SJSA1 (cell line): Measurements from ENCODE around the gene KCNF1. TPM values are rescaled to one million over a fixed set of nuclear protein-coding genes. Genes with fewer than 3 reads are reported as not detected.
A peak's percentile ranks its signal among the peaks of the same experiment; 100 is the strongest.

Experiments used
- DNase-seq, 2 experiments: peaks; one replicate each; pipeline ENCODE4 v3.0.0-alpha.2; 2015 to 2020; ENCODE audit warnings: low spot score in 2 of 2, low read depth in 1 of 2
- H3K27ac ChIP-seq: fragments of 250-450 bp; sonication (Bioruptor Pico); 2 replicates; pipeline ENCODE4 v1.5.1; 2020; ENCODE audit warnings: mild to moderate bottlenecking, moderate library complexity
- H3K27me3 ChIP-seq: fragments of 250-450 bp; sonication (Bioruptor Pico); replicated peaks from 2 replicates; pipeline ENCODE4 v1.5.1; 2020; ENCODE audit warnings: mild to moderate bottlenecking, moderate library complexity
- H3K36me3 ChIP-seq: fragments of 250-450 bp; sonication (Bioruptor Pico); 2 replicates; pipeline ENCODE4 v1.5.1; 2020; ENCODE audit warnings: mild to moderate bottlenecking
- H3K4me1 ChIP-seq: fragments of 250-450 bp; sonication (Bioruptor Pico); replicated peaks from 2 replicates; pipeline ENCODE4 v1.6.1; 2021; ENCODE audit warnings: mild to moderate bottlenecking
- H3K4me3 ChIP-seq: fragments of 250-450 bp; sonication (Bioruptor Pico); 2 replicates; pipeline ENCODE4 v1.5.1; 2020; ENCODE audit warnings: mild to moderate bottlenecking
- H3K9me3 ChIP-seq: fragments of 250-450 bp; sonication (Bioruptor Pico); replicated peaks from 2 replicates; pipeline ENCODE4 v1.5.1; 2020; ENCODE audit warnings: mild to moderate bottlenecking
- total RNA-seq: library from RNA; depleted of rRNA; stranded (reverse); fragments of >200 nt; shearing (Covaris generic); gene quantifications from 2 replicates; pipeline ENCODE4 v1.2.3, GENCODE V29; 2014; rRNA removed

Gene KCNF1
- 0.24 TPM in 1 of 2 replicates, not detected in the other for total RNA-seq

- H3K27me3 ChIP-seq, result peaks cover 28% of the 10 kb centered on the region
- DNase-seq, result peak; percentile 68 to 74
These were observed at the start of gene KCNF1 for GRCh38 chr2:10911291-10912075. KCNF1 (plus strand) TSS chr2:10911934; CDS start chr2:10912427, 493 bp downstream.

GRCh38 chr2:10862330-10862729 is 49.4 kb upstream of the KCNF1 start:
- Histone ChIP-seq H3K27me3 (peaks cover 37% of the 10 kb centered on the region), H3K4me1 (peaks cover 7% of the 10 kb centered on the region), H3K4me3 (no peak overlapping the region), H3K9me3 (no peaks in the 10 kb centered on the region), H3K36me3 (no peaks in the 10 kb centered on the region), H3K27ac (no peak overlapping the region)
- DNase-seq, result no peak

More at GRCh38 chr2:10911291-10912075, at the start of gene KCNF1:
- Histone ChIP-seq H3K27ac (no peak within 1 kb of the TSS), H3K9me3 (peaks cover 4% of the 10 kb centered on the region; the same call in 1 of the 2 replicates), H3K4me1 (peaks cover 13% of the 10 kb centered on the region), H3K4me3 (peak within 1 kb of the TSS; percentile 38), H3K36me3 (no peaks in the 10 kb centered on the region)

DNA sequence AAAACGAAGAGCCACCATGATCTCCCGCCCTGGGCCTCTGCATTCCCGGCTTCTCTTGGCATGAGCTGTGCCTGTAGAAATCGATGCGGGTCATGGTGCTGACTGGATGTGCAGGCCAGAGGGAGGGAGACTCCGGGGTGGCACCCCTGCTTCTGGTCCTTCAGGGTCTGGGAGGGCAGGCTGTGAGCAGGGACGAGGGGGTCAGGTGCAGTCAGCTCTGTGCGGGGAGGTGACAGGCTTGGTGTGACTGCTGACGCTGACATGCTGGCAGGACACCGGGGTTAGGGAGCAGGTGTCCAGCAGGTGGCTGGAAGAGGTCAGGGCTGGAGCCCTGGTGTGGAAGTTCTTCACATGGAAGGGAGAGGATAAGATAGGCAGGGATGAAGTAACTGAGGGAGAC is 48.7 kb upstream of the KCNF1 start:
- peaks cover 8% of the 10 kb centered on the region for H3K4me1 ChIP-seq
- H3K9me3 ChIP-seq, result no peaks in the 10 kb centered on the region
- no peak overlapping the region for H3K4me3 ChIP-seq
- no peak for DNase-seq
- no peak overlapping the region for H3K27ac ChIP-seq
- peaks cover 33% of the 10 kb centered on the region for H3K27me3 ChIP-seq
- H3K36me3 ChIP-seq, result no peaks in the 10 kb centered on the region

DNA sequence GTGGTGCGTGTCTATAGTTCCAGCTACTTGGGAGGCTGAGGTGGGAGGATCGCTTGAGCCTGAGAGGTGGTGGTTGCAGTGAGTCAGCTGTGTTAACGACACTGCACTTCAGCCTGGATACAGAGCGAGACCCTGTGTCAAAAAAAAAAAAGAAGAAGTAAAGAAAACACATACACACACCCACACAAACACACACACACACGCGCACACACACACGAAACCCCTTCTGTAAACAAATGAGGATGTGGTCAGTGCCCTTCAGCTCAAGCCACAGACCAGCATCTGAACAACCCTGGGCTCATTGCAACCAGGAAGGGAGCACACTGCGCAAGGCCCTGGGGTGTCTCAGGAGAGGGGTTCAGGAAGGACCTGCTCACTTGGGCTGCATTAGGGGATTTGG is 47.9 kb upstream of the KCNF1 start:
- H3K4me3 ChIP-seq, result no peak overlapping the region
- H3K9me3 ChIP-seq, result no peaks in the 10 kb centered on the region
- H3K4me1 ChIP-seq, result peaks cover 16% of the 10 kb centered on the region
- H3K27me3 ChIP-seq, result peaks cover 27% of the 10 kb centered on the region
- no peak overlapping the region for H3K27ac ChIP-seq
- DNase-seq, result peak in 1 of 2 experiments; percentile 24
- H3K36me3 ChIP-seq, result no peaks in the 10 kb centered on the region

GRCh38 chr2:10864251-10864650 is 47.5 kb upstream of the KCNF1 start:
- peaks cover 27% of the 10 kb centered on the region for H3K27me3 ChIP-seq
- H3K4me3 ChIP-seq, result no peak overlapping the region
- no peak overlapping the region for H3K27ac ChIP-seq
- no peak for DNase-seq
- H3K9me3 ChIP-seq, result no peaks in the 10 kb centered on the region
- peaks cover 20% of the 10 kb centered on the region for H3K4me1 ChIP-seq
- H3K36me3 ChIP-seq, result no peaks in the 10 kb centered on the region

- Histone ChIP-seq H3K27me3 (peaks cover 24% of the 10 kb centered on the region), H3K4me1 (peaks cover 28% of the 10 kb centered on the region), H3K9me3 (no peaks in the 10 kb centered on the region), H3K27ac (no peak overlapping the region), H3K36me3 (no peaks in the 10 kb centered on the region), H3K4me3 (no peak overlapping the region)
- DNase-seq, result no peak
These were observed 46.7 kb upstream of the KCNF1 start for GRCh38 chr2:10864861-10865636.

- no peak for DNase-seq
- Histone ChIP-seq H3K9me3 (no peaks in the 10 kb centered on the region), H3K4me3 (no peak overlapping the region), H3K4me1 (peaks cover 32% of the 10 kb centered on the region), H3K36me3 (no peaks in the 10 kb centered on the region), H3K27ac (no peak overlapping the region), H3K27me3 (peaks cover 23% of the 10 kb centered on the region)
These were observed 45.9 kb upstream of the KCNF1 start for GRCh38 chr2:10865841-10866240.

- H3K4me3 ChIP-seq, result no peak overlapping the region
- no peaks in the 10 kb centered on the region for H3K36me3 ChIP-seq
These were observed 43.9 kb upstream of the KCNF1 start for GRCh38 chr2:10867692-10868420.

GRCh38 chr2:10868465-10869314 is 43.0 kb upstream of the KCNF1 start:
- Histone ChIP-seq H3K36me3 (no peaks in the 10 kb centered on the region), H3K9me3 (no peaks in the 10 kb centered on the region; the same call in 1 of the 2 replicates), H3K4me1 (peaks cover 29% of the 10 kb centered on the region), H3K27me3 (peaks cover 10% of the 10 kb centered on the region), H3K4me3 (no peak overlapping the region), H3K27ac (peak overlapping the region; percentile 51)
- DNase-seq, result peak; percentile 58 to 79

More at GRCh38 chr2:10867692-10868420, 43.9 kb upstream of the KCNF1 start:
- H3K27ac ChIP-seq, result no peak overlapping the region
- H3K9me3 ChIP-seq, result no peaks in the 10 kb centered on the region; the same call in 1 of the 2 replicates
- no peak for DNase-seq
- peaks cover 10% of the 10 kb centered on the region for H3K27me3 ChIP-seq
- peaks cover 32% of the 10 kb centered on the region for H3K4me1 ChIP-seq

- H3K36me3 ChIP-seq, result no peaks in the 10 kb centered on the region
- DNase-seq, result no peak
- no peak overlapping the region for H3K27ac ChIP-seq
- no peaks in the 10 kb centered on the region for H3K27me3 ChIP-seq
- no peaks in the 10 kb centered on the region; the same call in 1 of the 2 replicates for H3K9me3 ChIP-seq
- H3K4me1 ChIP-seq, result peaks cover 25% of the 10 kb centered on the region
- H3K4me3 ChIP-seq, result no peak overlapping the region
These were observed 39.8 kb upstream of the KCNF1 start for GRCh38 chr2:10871978-10872377.

DNA sequence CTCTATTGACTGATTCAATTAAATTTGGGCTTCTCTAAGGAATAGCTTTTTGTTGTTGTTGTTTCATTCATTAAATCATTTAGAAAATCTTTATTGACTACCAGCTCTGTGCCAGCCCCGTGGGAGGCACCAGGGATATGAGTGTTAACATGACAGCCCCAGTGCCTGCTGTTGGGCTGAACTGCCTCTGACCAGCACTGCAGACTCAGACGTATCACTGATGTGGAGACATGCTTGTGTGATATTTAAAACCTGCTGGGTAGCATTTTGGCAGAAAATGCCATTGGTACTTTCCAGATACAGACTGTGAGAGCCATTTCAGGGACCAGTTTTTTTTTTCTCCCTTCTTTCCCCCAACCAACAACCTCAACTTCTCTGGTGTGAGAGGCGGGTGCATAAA is 38.6 kb upstream of the KCNF1 start:
- no peak for DNase-seq
- Histone ChIP-seq H3K27me3 (no peaks in the 10 kb centered on the region), H3K9me3 (no peaks in the 10 kb centered on the region; the same call in 1 of the 2 replicates), H3K36me3 (no peaks in the 10 kb centered on the region), H3K27ac (no peak overlapping the region), H3K4me1 (peaks cover 22% of the 10 kb centered on the region), H3K4me3 (no peak overlapping the region)

DNA sequence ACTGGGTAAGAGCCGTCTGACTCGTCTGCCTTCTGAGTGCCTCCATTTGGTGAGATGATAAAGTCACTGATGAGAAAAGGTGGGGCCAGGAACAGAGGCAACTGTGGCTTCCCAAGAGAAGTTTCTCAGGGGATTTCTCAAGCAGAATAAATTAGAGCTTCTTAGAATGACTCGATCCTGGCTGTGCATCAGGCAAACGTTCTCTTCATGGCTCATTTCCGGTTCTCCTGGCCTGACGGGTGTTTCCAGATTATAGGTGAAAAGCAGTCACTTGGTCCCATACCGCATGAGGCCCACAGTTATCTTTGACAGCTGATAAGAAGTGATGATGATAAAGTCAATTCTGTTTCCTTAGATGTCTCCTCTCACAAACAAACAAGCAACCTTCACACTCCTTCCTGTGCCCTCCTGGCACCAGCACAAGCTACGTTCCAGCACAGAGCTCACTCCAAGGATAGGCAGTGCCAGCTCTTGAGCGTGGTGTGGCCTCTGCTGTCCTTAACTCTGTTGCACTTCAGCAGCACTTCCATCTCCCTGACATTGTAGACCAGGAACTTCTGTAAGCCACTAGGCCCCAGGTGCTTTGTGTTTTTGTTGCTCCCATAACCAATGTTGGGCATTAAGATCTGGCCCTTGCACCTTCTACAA is 37.8 kb upstream of the KCNF1 start:
- no peak overlapping the region for H3K27ac ChIP-seq
- peaks cover 15% of the 10 kb centered on the region for H3K4me1 ChIP-seq
- no peaks in the 10 kb centered on the region for H3K36me3 ChIP-seq
- no peak for DNase-seq
- no peaks in the 10 kb centered on the region for H3K27me3 ChIP-seq
- H3K9me3 ChIP-seq, result no peaks in the 10 kb centered on the region; the same call in 1 of the 2 replicates
- H3K4me3 ChIP-seq, result no peak overlapping the region
